ENCODE results near the gene SRSF3. TPM values are rescaled to one million over a fixed set of nuclear protein-coding genes. Genes with fewer than 3 reads are reported as not detected.

SRSF3 gene
- total and polyA plus RNA-seq, 9 of the 15 experiments (the other 6 are each of a cell fraction or from before 2014, with no cell fraction given) = 337 to 1,200 (median 518) TPM

- TF ChIP-seq, protein P1, sequence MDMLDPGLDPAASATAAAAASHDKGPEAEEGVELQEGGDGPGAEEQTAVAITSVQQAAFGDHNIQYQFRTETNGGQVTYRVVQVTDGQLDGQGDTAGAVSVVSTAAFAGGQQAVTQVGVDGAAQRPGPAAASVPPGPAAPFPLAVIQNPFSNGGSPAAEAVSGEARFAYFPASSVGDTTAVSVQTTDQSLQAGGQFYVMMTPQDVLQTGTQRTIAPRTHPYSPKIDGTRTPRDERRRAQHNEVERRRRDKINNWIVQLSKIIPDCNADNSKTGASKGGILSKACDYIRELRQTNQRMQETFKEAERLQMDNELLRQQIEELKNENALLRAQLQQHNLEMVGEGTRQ (CRISPR knock-in tag; IDR thresholded peaks at IDR 0.05) = no peak
- TF ChIP-seq KLF1 (tag; IDR thresholded peaks at IDR 0.05) = peak; percentile 40; the same call in 1 of the 2 replicates
- TF ChIP-seq DLX4 (CRISPR knock-in tag; IDR thresholded peaks at IDR 0.05) = no peak
- TF ChIP-seq ZNF311 (CRISPR knock-in tag; IDR thresholded peaks at IDR 0.05) = no peak
- peak; percentile 85 for TF ChIP-seq TEAD4 (IDR thresholded peaks at IDR 0.05; ENCODE audit: low read length)
- TF ChIP-seq TEAD4 (CRISPR knock-in tag; IDR thresholded peaks at IDR 0.05; ENCODE audit: borderline replicate concordance) = no peak
- TF ChIP-seq DDX20 (tag; IDR thresholded peaks at IDR 0.05; ENCODE audit: low read depth) = no peak
- no peak for TF ChIP-seq ZNF655 (CRISPR knock-in tag; IDR thresholded peaks at IDR 0.05)
- TF ChIP-seq, protein P2, sequence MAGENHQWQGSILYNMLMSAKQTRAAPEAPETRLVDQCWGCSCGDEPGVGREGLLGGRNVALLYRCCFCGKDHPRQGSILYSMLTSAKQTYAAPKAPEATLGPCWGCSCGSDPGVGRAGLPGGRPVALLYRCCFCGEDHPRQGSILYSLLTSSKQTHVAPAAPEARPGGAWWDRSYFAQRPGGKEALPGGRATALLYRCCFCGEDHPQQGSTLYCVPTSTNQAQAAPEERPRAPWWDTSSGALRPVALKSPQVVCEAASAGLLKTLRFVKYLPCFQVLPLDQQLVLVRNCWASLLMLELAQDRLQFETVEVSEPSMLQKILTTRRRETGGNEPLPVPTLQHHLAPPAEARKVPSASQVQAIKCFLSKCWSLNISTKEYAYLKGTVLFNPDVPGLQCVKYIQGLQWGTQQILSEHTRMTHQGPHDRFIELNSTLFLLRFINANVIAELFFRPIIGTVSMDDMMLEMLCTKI (IDR thresholded peaks at IDR 0.05; ENCODE audit: partially characterized antibody) = no peak
- no peak for TF ChIP-seq HNRNPLL (IDR thresholded peaks at IDR 0.05; ENCODE audit: low read depth, low read length, poor library complexity, severe bottlenecking)
- no peak for TF ChIP-seq ZFPM2 (CRISPR knock-in tag; IDR thresholded peaks at IDR 0.05)
- TF ChIP-seq EP300 (IDR thresholded peaks at IDR 0.05; ENCODE audit: low read length) = no peak
- no peak for TF ChIP-seq SAFB2 (IDR thresholded peaks at IDR 0.05; ENCODE audit: borderline replicate concordance, low read depth, low read length, severe bottlenecking)
Measured at GRCh38 chr6:36577301-36577700, 16.9 kb upstream of the SRSF3 start (continued).
